ENCODE results near the gene DUSP22.

DUSP22 gene

GRCh38 chr6:361411-362132 lies 69.3 kb downstream of the DUSP22 start:
- no peak for TF ChIP-seq CTCF (IDR thresholded peaks at IDR 0.05; ENCODE audit: low read depth, low read length)
- H3K4me3 ChIP-seq (replicated peaks in 1 of 2; ENCODE audit: low read depth in 2 of 2, low read length in 2 of 2), result no peak overlapping the region
- DNase-seq (ENCODE audit: low read depth in 2 of 2), result no peak

- no peak for TF ChIP-seq CTCF (IDR thresholded peaks at IDR 0.05; ENCODE audit: low read depth, low read length)
- no peak for DNase-seq (ENCODE audit: low read depth in 2 of 2)
- no peak overlapping the region for H3K4me3 ChIP-seq (replicated peaks in 1 of 2; ENCODE audit: low read depth in 2 of 2, low read length in 2 of 2)
Measured at GRCh38 chr6:362231-362923, 70.1 kb downstream of the DUSP22 start.

- TF ChIP-seq CTCF (IDR thresholded peaks at IDR 0.05; ENCODE audit: low read depth, low read length), result no peak
- DNase-seq (ENCODE audit: low read depth in 2 of 2), result no peak
- no peak overlapping the region for H3K4me3 ChIP-seq (replicated peaks in 1 of 2; ENCODE audit: low read depth in 2 of 2, low read length in 2 of 2)
Measured at GRCh38 chr6:362924-363249, 70.6 kb downstream of the DUSP22 start.

GRCh38 chr6:363291-363690 lies 71.0 kb downstream of the DUSP22 start:
- no peak for TF ChIP-seq CTCF (IDR thresholded peaks at IDR 0.05; ENCODE audit: low read depth, low read length)
- H3K4me3 ChIP-seq (replicated peaks in 1 of 2; ENCODE audit: low read depth in 2 of 2, low read length in 2 of 2), result no peak overlapping the region
- DNase-seq (ENCODE audit: low read depth in 2 of 2), result no peak

GRCh38 chr6:363909-364308 lies 71.6 kb downstream of the DUSP22 start:
- DNase-seq (ENCODE audit: low read depth in 2 of 2), result no peak
- no peak overlapping the region for H3K4me3 ChIP-seq (replicated peaks in 1 of 2; ENCODE audit: low read depth in 2 of 2, low read length in 2 of 2)
- TF ChIP-seq CTCF (IDR thresholded peaks at IDR 0.05; ENCODE audit: low read depth, low read length), result no peak

GRCh38 chr6:364609-365540 lies 72.6 kb downstream of the DUSP22 start:
- no peak for TF ChIP-seq CTCF (IDR thresholded peaks at IDR 0.05; ENCODE audit: low read depth, low read length)
- no peak for DNase-seq (ENCODE audit: low read depth in 2 of 2)
- no peak overlapping the region for H3K4me3 ChIP-seq (replicated peaks in 1 of 2; ENCODE audit: low read depth in 2 of 2, low read length in 2 of 2)
